ENCODE data around the gene MYCBPAP. TPM values are rescaled to one million over a fixed set of nuclear protein-coding genes. Genes with fewer than 3 reads are reported as not detected.

MYCBPAP gene
- total RNA-seq, 3 donors from 2014 or later: 0.26 to 0.49 (median 0.30) TPM

GRCh38 chr17:50539762-50540559 is 31.7 kb downstream of the MYCBPAP start:
- H3K36me3 Mint-ChIP-seq (ENCODE audit: insufficient read depth): no peaks in the 10 kb centered on the region
- H3K4me1 Mint-ChIP-seq (ENCODE audit: low read depth): peaks cover 9% of the 10 kb centered on the region
- H3K4me3 Mint-ChIP-seq: no peak overlapping the region
- peaks cover 15% of the 10 kb centered on the region for H3K27me3 Mint-ChIP-seq (ENCODE audit: low read depth)
- no peaks in the 10 kb centered on the region for H3K9me3 Mint-ChIP-seq
- DNase-seq (no peak), ATAC-seq (no peak)

GRCh38 chr17:50540560-50541401 is 32.5 kb downstream of the MYCBPAP start:
- Mint-ChIP-seq H3K4me1 (ENCODE audit: low read depth) (peaks cover 9% of the 10 kb centered on the region), H3K27me3 (ENCODE audit: low read depth) (peaks cover 8% of the 10 kb centered on the region), H3K9me3 (no peaks in the 10 kb centered on the region), H3K4me3 (peak overlapping the region; percentile 68), H3K36me3 (ENCODE audit: insufficient read depth) (no peaks in the 10 kb centered on the region)
- ATAC-seq: no peak
- DNase-seq: no peak

GRCh38 chr17:50541402-50541715 is 33.1 kb downstream of the MYCBPAP start:
- DNase-seq (no peak), ATAC-seq (no peak)
- Mint-ChIP-seq H3K27me3 (ENCODE audit: low read depth) (peaks cover 7% of the 10 kb centered on the region), H3K36me3 (ENCODE audit: insufficient read depth) (no peaks in the 10 kb centered on the region), H3K4me1 (ENCODE audit: low read depth) (peaks cover 11% of the 10 kb centered on the region), H3K4me3 (peak overlapping the region; percentile 68), H3K9me3 (no peaks in the 10 kb centered on the region)

GRCh38 chr17:50541716-50542688 is 33.8 kb downstream of the MYCBPAP start:
- peak; percentile 77 for DNase-seq
- H3K9me3 Mint-ChIP-seq: no peaks in the 10 kb centered on the region
- ATAC-seq: peak; percentile 87
- H3K4me3 Mint-ChIP-seq: peak overlapping the region; percentile 76
- peaks cover 6% of the 10 kb centered on the region for H3K27me3 Mint-ChIP-seq (ENCODE audit: low read depth)
- peaks cover 17% of the 10 kb centered on the region for H3K4me1 Mint-ChIP-seq (ENCODE audit: low read depth)
- no peaks in the 10 kb centered on the region for H3K36me3 Mint-ChIP-seq (ENCODE audit: insufficient read depth)

GRCh38 chr17:50542795-50543774 is 34.8 kb downstream of the MYCBPAP start:
- peak overlapping the region; percentile 76 for H3K4me3 Mint-ChIP-seq
- ATAC-seq (no peak), DNase-seq (no peak)
- peaks cover 6% of the 10 kb centered on the region for H3K27me3 Mint-ChIP-seq (ENCODE audit: low read depth)
- peaks cover 21% of the 10 kb centered on the region for H3K4me1 Mint-ChIP-seq (ENCODE audit: low read depth)
- no peaks in the 10 kb centered on the region for H3K9me3 Mint-ChIP-seq
- H3K36me3 Mint-ChIP-seq (ENCODE audit: insufficient read depth): no peaks in the 10 kb centered on the region

- H3K4me1 Mint-ChIP-seq (ENCODE audit: low read depth): peaks cover 22% of the 10 kb centered on the region
- ATAC-seq (no peak), DNase-seq (no peak)
- H3K9me3 Mint-ChIP-seq: no peaks in the 10 kb centered on the region
- no peak overlapping the region for H3K4me3 Mint-ChIP-seq
- H3K27me3 Mint-ChIP-seq (ENCODE audit: low read depth): peaks cover 6% of the 10 kb centered on the region
- no peaks in the 10 kb centered on the region for H3K36me3 Mint-ChIP-seq (ENCODE audit: insufficient read depth)
Observed at GRCh38 chr17:50544516-50544915, 36.3 kb downstream of the MYCBPAP start.

GRCh38 chr17:50545311-50545710 is 37.1 kb downstream of the MYCBPAP start:
- Mint-ChIP-seq H3K27me3 (ENCODE audit: low read depth) (peaks cover 6% of the 10 kb centered on the region), H3K4me1 (ENCODE audit: low read depth) (peaks cover 22% of the 10 kb centered on the region), H3K36me3 (ENCODE audit: insufficient read depth) (no peaks in the 10 kb centered on the region), H3K9me3 (no peaks in the 10 kb centered on the region), H3K4me3 (no peak overlapping the region)
- ATAC-seq (no peak), DNase-seq (no peak)

- Mint-ChIP-seq H3K36me3 (ENCODE audit: insufficient read depth) (no peaks in the 10 kb centered on the region), H3K4me1 (ENCODE audit: low read depth) (peaks cover 21% of the 10 kb centered on the region), H3K4me3 (peak overlapping the region; percentile 51), H3K27me3 (ENCODE audit: low read depth) (peaks cover 6% of the 10 kb centered on the region), H3K9me3 (no peaks in the 10 kb centered on the region)
- DNase-seq (no peak), ATAC-seq (no peak)
Observed at GRCh38 chr17:50546701-50547034, 38.4 kb downstream of the MYCBPAP start.

GRCh38 chr17:50547035-50547735 is 38.9 kb downstream of the MYCBPAP start, which contains the start of gene SPATA20:
Gene SPATA20, plus strand, starts transcription at chr17:50547174. Its CDS starts 35 bp downstream, at chr17:50547209.
- Mint-ChIP-seq H3K9me3 (no peaks in the 10 kb centered on the region), H3K4me1 (ENCODE audit: low read depth) (peaks cover 19% of the 10 kb centered on the region), H3K4me3 (peak within 1 kb of the TSS; percentile 74), H3K27me3 (ENCODE audit: low read depth) (peaks cover 6% of the 10 kb centered on the region), H3K36me3 (ENCODE audit: insufficient read depth) (no peaks in the 10 kb centered on the region)
- DNase-seq (peak; percentile 77), ATAC-seq (peak; percentile 88 to 89)

GRCh38 chr17:50547736-50548083 is 39.5 kb downstream of the MYCBPAP start:
- Mint-ChIP-seq H3K36me3 (ENCODE audit: insufficient read depth) (no peaks in the 10 kb centered on the region), H3K4me3 (peak overlapping the region; percentile 74), H3K4me1 (ENCODE audit: low read depth) (peaks cover 14% of the 10 kb centered on the region), H3K9me3 (no peaks in the 10 kb centered on the region), H3K27me3 (ENCODE audit: low read depth) (peaks cover 6% of the 10 kb centered on the region)
- DNase-seq: no peak
- no peak for ATAC-seq

- peaks cover 14% of the 10 kb centered on the region for H3K4me1 Mint-ChIP-seq (ENCODE audit: low read depth)
- H3K9me3 Mint-ChIP-seq: no peaks in the 10 kb centered on the region
- DNase-seq: no peak
- no peaks in the 10 kb centered on the region for H3K36me3 Mint-ChIP-seq (ENCODE audit: insufficient read depth)
- no peak overlapping the region for H3K4me3 Mint-ChIP-seq
- no peak for ATAC-seq
- peaks cover 6% of the 10 kb centered on the region for H3K27me3 Mint-ChIP-seq (ENCODE audit: low read depth)
Observed at GRCh38 chr17:50548831-50549230, 40.6 kb downstream of the MYCBPAP start.

- H3K4me3 Mint-ChIP-seq: no peak overlapping the region
- peaks cover 2% of the 10 kb centered on the region for H3K27me3 Mint-ChIP-seq (ENCODE audit: low read depth)
- ATAC-seq (no peak), DNase-seq (no peak)
- no peaks in the 10 kb centered on the region for H3K36me3 Mint-ChIP-seq (ENCODE audit: insufficient read depth)
- no peaks in the 10 kb centered on the region for H3K9me3 Mint-ChIP-seq
- peaks cover 14% of the 10 kb centered on the region for H3K4me1 Mint-ChIP-seq (ENCODE audit: low read depth)
Observed at GRCh38 chr17:50549256-50549941, 41.2 kb downstream of the MYCBPAP start.
